Fibroblast of pulmonary artery (primary cell): Measurements from ENCODE around the gene VPS26C.
"Not testable (repeated sequence)": the region's sequence is repeated elsewhere in the genome, so short reads cannot be mapped to it uniquely, and the experiment has no call there.

ENCODE experiments used
- DNase-seq: peaks from one replicate; pipeline ENCODE4 v3.0.0-alpha.2; 2010; ENCODE audit warnings: low read depth
- H3K4me3 ChIP-seq: replicated peaks from 2 replicates; pipeline ENCODE4 v1.5.1; 2011; ENCODE audit warnings: low read depth, mild to moderate bottlenecking, control low read depth, low read length, moderate library complexity
- CTCF ChIP-seq: IDR thresholded peaks from 2 replicates; pipeline ENCODE4 v1.5.1; 2011; ENCODE audit warnings: mild to moderate bottlenecking, control low read depth, low read length, inconsistent platforms; ENCODE audit errors: missing control alignments

VPS26C gene

DNA sequence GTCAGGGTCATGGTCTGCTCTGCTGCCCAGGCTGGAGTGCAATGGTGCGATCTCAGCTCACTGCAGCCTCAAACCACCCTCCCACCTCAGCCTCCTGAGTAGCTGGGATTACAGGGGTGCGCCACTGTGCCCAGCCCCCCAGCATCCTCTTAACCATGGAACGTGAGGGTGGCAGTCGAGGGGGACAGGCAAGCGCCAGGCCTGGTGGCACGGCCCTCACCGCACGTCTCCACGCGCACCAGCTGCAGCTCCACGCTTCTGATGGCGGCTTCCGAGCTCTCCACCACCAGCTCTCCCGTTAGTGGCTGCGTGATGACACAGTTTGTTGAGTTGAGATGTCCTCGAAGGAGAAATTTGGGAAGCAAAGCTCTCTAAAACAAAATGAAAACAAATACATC, 39.1 kb downstream of the VPS26C start:
- DNase-seq, result no peak
- no peak overlapping the region for H3K4me3 ChIP-seq
- no peak for TF ChIP-seq CTCF

- no peak for DNase-seq
- TF ChIP-seq CTCF, result no peak
- H3K4me3 ChIP-seq, result no peak overlapping the region
Measured at GRCh38 chr21:37227071-37228002, 39.8 kb downstream of the VPS26C start.

DNA sequence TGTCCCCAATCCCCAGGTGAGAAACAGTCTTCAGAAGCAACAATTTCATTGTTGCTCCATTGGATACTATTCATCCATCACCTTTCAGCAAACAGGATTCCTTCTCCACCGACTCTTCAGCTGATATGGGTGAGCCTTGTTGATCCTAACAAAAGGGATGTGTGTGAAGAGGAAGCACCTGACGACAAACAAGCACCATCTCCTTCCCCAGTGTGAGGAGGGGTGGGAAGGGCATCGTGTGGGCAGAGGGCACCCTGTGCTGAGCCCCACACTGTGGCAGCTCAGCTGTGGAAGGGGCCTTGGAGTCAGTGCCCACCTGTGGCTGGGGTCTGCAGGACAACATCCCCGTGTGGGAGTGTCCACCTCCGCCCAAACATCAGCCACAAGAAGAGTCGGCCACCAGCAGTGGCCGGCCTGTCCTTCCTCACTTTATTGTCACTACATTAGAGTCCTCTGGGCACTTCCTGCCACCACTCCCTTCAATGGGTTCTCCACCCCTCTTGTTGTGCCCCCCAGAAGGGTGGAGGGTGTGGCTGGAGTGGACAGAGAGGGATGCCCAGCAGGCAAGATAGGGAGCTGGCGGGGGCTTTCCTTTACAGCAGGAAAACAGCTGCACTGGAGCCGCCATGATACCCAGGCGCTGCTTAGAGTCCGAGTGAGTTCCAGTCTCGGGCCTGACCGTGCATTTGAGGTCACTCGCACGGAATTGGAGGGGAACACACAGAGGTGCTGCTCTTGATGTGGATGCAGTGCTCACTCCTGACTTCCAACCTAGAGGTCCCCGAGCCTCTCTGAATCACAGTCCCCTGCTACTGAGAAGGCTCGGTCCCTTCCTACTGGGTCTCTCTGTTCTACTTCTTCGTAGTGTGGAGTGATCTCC, 40.9 kb downstream of the VPS26C start:
- TF ChIP-seq CTCF, result no peak

GRCh38 chr21:37224861-37225839, 42.0 kb downstream of the VPS26C start:
- no peak overlapping the region for H3K4me3 ChIP-seq
- TF ChIP-seq CTCF, result no peak
- no peak for DNase-seq

More for the DNA sequence above, 40.9 kb downstream of the VPS26C start:
- DNase-seq, result no peak
- H3K4me3 ChIP-seq, result no peak overlapping the region

DNA sequence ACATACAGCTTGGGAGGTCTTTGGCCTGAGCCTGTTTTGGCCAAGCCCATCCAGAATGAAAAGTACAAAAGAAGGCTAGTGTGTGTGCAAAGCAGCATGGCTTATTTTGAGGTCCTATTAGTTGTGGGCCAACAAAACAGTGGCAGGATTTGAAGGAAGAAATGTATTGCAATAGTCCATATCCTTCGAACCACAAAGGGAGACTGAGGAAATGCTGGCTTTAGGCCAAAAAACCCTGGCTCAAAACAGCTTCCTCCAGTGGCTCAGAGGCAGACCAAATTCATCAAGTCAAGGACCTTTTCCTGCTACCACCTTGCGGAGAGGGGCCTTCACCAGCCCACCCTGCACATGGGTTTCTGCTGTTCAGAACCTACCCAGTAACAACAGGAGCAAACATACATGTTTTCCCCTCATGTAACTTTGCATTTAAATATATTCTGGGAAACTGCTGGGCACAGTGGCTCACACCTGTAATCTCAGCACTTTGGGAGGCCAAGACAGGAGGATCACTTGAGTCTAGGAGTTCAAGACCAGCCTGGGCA, 43.3 kb downstream of the VPS26C start:
- DNase-seq, result no peak
- H3K4me3 ChIP-seq, result no peak overlapping the region
- no peak for TF ChIP-seq CTCF

DNA sequence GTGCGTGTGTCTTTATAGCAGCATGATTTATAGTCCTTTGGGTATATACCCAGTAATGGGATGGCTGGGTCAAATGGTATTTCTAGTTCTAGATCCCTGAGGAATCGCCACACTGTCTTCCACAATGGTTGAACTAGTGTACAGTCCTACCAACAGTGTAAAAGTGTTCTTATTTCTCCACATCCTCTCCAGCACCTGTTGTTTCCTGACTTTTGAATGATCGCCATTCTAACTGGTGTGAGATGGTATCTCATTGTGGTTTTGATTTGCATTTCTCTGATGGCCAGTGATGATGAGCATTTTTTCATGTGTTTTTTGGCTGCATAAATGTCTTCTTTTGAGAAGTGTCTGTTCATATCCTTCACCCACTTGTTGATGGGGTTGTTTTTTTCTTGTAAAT, 44.9 kb downstream of the VPS26C start:
- DNase-seq, H3K4me3 ChIP-seq: not testable (repeated sequence)
